GM12891 (cell line): ENCODE data around the gene CNOT4.

Experiments used
- POLR2A ChIP-seq: IDR thresholded peaks from 2 replicates; pipeline ENCODE4 v1.6.1; 2011; ENCODE audit warnings: low read depth, low read length, control low read depth
- POLR2AphosphoS5 ChIP-seq: IDR thresholded peaks from 2 replicates; pipeline ENCODE4 v1.6.1; 2011; ENCODE audit warnings: low read depth, low read length, control low read depth
- SPI1 ChIP-seq: IDR thresholded peaks from 2 replicates; pipeline ENCODE4 v1.6.1; 2011; ENCODE audit warnings: low read depth, low read length, control low read depth

DNA sequence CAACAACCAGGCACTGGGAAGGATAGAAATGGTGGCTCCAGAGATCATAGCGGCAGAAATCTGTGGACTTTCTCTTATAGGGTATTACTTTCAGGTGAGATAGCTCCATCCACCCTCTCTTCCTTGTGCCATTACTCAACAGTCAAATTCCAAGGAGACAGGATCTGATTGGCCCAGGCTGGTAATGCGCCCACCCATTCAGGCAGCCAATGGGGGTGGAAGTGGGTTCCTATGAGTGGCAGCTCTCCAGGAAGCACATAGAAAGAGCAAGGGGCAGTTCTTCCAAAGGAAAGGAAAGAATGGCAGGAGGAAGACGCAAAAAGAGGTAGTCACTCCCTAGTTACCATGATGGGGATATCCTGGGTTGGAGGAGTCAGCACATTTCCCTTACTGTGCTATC lies 181.8 kb downstream of the CNOT4 start:
- no peak for TF ChIP-seq POLR2A
- no peak for TF ChIP-seq SPI1
- no peak for TF ChIP-seq POLR2AphosphoS5
